ENCODE measurements around the gene DLGAP1.

DLGAP1 gene

GRCh38 chr18:3741333-3741732, 713.8 kb downstream of the DLGAP1 start:
- no peak for DNase-seq

DNA sequence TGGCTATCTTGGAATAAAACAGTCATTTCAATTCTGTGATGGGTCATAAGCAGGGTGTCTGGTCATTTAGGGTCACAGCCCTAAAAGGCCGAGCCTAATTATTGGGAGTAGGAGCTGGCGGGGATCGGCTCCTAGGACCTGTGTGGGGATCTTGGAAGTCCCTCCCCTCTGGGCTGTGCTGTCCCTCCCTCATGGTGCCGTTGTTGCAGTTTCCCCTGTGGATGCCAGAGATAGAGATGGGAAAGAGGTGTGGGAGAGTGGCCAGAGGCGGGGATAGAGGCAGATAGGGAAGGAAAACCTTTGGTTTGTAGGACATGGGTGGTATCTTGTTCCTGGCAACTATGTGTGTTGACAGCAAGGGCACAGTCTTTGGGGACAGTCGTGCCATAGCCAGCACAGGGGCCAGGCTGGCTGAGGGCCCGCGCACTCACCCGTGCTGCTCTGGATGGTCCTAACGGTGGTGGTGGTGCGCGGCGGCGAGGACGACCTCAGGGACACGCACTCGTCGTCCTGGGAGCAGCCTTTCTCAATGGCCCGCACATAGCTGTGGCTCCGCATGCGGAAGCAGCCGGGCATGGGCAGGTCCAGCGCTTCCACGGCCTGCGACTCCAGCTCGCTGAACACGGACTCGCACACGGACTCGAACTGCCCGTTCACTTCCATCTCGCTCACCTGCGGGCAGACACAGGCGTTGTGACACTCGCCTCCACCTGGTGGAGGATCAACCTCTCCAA, 726.2 kb downstream of the DLGAP1 start:
- DNase-seq, result no peak

- no peak for DNase-seq
Measured at GRCh38 chr18:3727274-3727673, 727.8 kb downstream of the DLGAP1 start.

DNA sequence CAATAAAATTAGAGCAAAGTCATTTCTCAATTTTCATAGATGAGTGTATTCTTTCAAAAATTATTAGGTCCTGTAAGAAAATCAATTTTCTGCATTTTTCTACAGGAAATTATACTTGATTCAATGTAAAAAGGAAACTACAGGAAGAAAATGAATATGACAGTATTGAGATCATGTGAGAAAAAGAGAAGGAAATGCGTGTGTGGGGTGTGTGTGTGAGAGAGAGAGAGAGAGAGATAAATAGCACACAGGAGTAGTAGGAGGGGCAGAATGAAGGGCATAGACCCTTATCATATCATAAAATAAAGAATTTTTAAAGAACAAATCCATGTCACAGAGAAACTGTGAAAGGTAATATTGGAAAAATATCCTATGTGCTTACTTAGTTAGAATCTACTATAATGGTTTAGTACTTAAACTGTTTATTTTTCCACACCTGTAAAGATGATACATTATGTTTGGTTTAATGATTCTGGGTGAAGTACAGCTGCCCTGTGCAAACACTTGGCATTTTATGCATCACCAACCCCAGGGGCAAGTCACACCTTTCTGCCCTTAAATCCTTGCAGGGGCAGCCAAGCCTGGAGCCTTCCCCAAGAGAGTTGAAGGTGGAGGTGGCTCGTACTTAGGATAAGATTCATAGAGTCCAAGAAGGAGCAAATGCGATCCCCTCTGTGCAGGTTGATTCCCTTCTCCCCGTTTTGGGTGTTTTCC, 728.7 kb downstream of the DLGAP1 start:
- DNase-seq, result no peak

DNA sequence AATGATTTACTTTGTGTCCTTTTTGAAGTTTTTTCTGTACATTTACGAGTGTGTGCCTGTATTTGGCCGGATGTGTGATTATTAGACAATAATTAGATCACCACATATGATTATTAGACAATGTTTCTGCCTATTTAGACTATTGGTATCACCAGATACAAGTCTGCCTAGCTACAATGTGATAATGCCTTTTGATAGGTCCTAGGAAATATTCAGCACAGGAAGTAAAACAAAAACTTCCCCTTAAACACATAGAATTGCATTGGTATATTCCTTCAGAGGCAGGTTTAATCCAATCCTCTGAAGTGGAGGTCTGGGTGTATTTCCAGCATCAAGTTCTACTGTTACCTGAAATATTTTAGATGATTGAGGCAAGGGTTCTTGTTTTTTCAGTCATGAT, 730.0 kb downstream of the DLGAP1 start:
- no peak for DNase-seq

- no peak for DNase-seq
Measured at GRCh38 chr18:3723554-3723953, 731.6 kb downstream of the DLGAP1 start.

GRCh38 chr18:3722649-3723433, 732.3 kb downstream of the DLGAP1 start:
- DNase-seq, result no peak

DNA sequence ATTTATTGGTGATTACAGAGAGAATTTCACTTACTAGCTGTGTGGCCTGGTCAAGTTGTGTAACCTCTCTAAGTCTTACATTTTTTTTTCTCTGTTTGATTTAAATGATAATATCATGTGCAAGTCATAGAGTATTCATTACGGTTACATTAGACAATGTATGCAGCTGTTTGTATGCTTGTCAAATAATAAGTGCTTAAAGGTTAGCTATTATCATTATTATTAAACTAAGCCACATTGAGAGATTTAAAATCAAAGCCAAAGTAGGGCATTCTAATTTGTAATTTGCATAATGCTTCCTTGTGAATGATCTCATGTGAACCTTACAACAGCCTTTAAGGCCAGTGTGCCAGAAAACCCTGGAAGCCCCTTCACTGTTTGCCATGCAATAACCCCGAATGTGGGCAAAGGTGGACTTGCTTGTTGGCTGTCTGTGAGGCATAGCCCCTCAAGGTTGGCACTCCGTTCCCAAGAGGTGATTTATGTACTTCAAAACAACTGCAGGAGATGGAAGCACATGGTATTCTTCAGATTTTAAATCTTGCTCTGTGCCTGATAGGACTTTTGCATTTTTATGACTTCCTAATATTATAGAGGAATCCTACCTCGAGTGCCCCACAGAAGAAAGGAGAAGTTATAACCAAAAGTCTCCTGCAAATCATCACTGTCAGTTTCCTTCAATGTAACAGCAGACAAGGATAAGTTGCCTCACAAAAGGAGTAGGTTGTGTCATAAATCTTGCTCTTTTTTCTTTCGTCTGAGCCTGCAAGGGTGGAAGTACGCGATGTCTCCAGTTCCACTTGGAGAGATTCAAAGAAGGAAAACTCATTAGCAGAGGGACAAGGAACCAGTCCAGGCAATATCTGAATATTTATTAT, 733.1 kb downstream of the DLGAP1 start:
- DNase-seq, result no peak

- DNase-seq, result no peak
Measured at GRCh38 chr18:3720818-3721545, 734.1 kb downstream of the DLGAP1 start.

GRCh38 chr18:3720159-3720558, 734.9 kb downstream of the DLGAP1 start:
- no peak for DNase-seq

- DNase-seq, result no peak
Measured at GRCh38 chr18:3717376-3718025, 737.6 kb downstream of the DLGAP1 start.

GRCh38 chr18:3716116-3716660, 738.9 kb downstream of the DLGAP1 start:
- DNase-seq, result no peak

GRCh38 chr18:3715231-3716080, 739.7 kb downstream of the DLGAP1 start:
- DNase-seq, result no peak

DNA sequence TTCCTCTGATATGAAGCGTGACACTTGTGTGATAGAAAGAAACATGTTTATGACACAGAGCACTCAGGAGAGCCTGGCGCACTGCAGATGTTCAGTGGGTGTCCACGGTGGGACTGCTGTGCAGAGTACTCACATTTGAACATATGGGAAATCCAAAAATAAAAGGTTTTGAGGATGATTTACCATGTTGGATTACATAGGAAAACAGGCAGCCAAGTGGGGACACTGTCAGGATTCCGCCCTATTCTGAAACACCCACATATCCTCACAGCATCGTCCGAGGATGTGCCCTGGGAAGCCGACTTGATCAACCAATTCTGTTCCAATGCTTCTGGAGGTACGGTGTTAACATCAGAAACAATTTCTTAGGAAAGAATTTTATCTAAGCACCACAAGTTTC, 741.4 kb downstream of the DLGAP1 start:
- DNase-seq, result no peak

GRCh38 chr18:3713166-3713565, 741.9 kb downstream of the DLGAP1 start:
- no peak for DNase-seq

GRCh38 chr18:3712491-3712890, 742.6 kb downstream of the DLGAP1 start:
- no peak for DNase-seq

DNA sequence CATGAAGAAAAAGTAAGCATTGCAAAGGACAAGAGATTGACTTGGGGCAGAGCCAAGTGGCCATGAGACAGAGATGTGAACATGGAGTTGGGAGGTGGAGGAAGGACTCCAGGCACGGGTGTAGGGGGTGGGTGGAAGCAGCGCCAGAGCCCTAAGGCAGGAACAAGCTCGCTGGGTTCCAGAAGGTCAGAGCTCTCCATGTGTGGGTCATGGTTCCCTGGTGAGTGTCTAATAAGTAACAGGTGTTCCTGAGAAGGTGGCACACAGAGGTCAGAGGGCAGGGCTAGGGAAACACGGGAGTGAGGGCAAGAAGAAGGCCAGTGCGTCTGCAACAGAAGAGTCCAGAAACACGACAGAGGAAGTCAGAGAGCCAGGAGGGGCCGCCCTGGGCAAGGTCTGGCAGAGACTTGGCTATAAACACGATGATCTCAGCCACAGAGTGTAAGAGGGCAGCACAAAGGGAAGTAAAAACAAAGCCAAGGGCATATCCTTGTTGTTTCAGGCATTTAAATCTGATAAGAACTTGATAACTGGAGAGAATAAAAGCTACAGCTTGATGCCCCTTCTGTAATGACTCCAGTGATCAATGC, 744.3 kb downstream of the DLGAP1 start:
- no peak for DNase-seq

- no peak for DNase-seq
Measured at GRCh38 chr18:3709205-3709604, 745.9 kb downstream of the DLGAP1 start.

GRCh38 chr18:3706279-3707097, 748.6 kb downstream of the DLGAP1 start:
- DNase-seq, result no peak

Data from cortex of kidney (tissue), 1 donor.